ENCODE measurements around the gene CPS1.

Gene CPS1

GRCh38 chr2:210681491-210681890 lies 125.1 kb downstream of the CPS1 start:
- no peak for DNase-seq (ENCODE audit: low spot score)

- no peak for DNase-seq (ENCODE audit: low spot score)
Observed at GRCh38 chr2:210686401-210686800, 130.0 kb downstream of the CPS1 start.

- no peak for DNase-seq (ENCODE audit: low spot score)
Observed at GRCh38 chr2:210687786-210688470, 131.5 kb downstream of the CPS1 start.

GRCh38 chr2:210707900-210708299 lies 151.5 kb downstream of the CPS1 start:
- no peak for DNase-seq (ENCODE audit: low spot score)

DNA sequence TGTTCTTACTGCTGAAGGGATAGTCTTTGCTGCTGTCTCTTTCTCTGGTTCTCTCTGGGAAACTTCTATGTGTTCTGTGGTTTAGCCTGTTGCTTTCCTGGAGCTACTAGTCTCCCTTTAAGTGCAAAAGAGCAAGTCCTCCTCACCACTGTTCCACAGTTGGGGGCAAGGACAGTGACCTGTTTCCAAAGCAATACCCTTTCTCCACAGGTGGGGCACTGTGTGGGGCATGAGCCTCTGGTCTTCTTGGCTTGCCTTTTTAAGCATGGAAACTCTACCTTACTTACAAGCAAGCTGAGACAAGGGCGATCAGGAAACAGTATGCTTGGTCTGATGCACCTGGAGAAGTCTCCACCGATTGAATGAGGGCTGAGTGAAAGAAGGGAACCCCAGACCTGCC lies 156.7 kb downstream of the CPS1 start:
- DNase-seq (ENCODE audit: low spot score): no peak

- no peak for DNase-seq (ENCODE audit: low spot score)
Observed at GRCh38 chr2:210715560-210716082, 159.2 kb downstream of the CPS1 start.

GRCh38 chr2:210718503-210718902 lies 162.1 kb downstream of the CPS1 start:
- DNase-seq (ENCODE audit: low spot score): no peak

DNA sequence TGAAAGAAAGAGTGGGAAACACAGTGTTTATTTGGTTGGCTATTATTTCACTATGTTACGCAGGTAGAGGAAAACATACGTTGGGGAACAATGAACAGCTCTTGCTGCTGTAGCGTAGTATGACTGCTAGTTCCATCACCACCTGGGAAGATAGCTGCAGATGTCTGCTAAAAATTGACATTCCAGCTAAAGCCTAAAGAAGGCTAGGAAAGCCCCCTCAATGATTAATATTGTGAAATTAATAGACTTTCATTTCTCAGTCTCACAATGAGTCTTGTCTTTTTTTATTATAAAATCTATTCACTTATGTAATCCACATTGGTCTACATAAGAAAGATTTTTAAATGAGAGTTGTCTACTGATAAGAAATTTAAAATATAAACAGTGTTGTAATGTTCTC lies 165.7 kb downstream of the CPS1 start:
- DNase-seq (ENCODE audit: low spot score): no peak

DNA sequence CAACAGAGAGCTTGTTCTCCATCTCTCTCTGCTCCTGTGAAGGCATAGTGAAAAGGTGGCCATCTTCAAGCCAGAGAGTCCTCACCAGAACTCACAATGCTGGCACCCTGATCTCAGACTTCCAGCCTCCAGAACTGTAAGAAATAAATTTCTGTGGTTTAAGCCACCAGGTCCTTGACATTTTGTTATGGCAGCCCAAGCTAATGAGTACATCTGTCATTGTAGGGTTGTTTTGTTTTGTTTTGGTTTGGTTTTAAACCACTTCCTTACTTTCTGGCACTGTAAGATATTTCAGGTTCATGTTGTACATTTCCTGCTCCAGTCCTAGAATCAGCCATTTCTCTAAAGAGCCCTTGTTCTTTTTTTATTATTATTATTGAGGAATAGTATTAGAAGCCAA lies 171.2 kb downstream of the CPS1 start:
- DNase-seq (ENCODE audit: low spot score): no peak

Data from pons (tissue), 1 donor.